Activated CD4-positive, CD25-positive, alpha-beta regulatory T cell (primary cell): ENCODE data around the gene KIAA1586.
"Not testable (repeated sequence)": the region's sequence is repeated elsewhere in the genome, so short reads cannot be mapped to it uniquely, and the experiment has no call there.

Experiments
- DNase-seq, 4 experiments: peaks; one replicate each; lab custom pipeline; 2025; lab: John Stamatoyannopoulos, UW

Gene KIAA1586

DNA sequence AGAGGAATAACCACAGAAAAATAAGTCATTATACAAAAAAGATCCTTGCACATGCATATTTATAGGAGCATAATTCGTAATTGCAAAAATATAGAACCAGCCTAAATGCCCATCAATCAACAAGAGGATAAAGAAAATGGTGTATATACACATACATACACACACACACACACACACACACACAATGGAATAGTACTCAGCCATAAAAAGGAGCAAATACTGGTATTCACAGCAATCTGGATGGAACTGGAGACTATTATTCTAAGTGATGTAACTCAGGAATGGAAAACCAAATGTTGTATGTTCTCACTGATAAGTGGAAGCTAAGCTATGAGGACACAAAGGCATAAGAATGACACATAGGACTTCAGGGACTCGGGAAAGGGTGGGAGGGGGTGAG, 1.9 kb upstream of the KIAA1586 start:
- no peak for DNase-seq

DNA sequence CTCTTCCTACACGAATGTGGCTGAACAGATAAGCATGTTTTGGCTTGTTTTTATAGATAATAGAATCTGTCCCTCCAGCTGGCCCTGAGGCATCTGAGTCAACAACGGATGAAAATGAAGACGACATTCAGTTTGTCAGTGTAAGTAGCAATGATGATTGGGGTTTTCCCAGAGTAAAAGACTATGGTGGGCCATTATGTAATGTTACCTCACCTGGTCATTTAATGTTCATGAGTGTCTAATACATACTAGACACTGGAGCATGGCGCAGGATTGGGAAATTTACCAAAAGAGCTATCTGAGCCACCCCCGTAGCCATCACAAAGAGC, 728 bp downstream of the KIAA1586 start:
- not testable (repeated sequence) for DNase-seq

DNA sequence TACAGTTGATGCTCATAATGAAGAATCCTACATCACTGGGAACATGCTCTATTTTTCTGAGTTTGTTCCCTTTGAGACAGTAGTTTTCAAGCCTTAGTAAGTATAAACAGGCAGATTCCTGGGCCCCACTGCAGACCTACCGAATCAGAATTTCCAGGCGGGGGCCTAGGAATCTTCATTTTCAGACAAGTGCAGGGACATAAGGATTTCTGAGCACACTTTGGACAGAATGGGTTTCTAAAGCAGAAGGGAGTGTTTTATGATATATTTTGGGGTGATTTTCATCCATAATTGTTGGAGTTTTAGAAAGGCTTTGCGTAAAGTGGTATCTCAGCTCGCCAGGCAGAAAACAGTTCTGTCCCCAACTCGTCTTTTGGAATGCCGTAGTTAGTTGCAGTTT, 1.4 kb downstream of the KIAA1586 start:
- DNase-seq: not testable (repeated sequence)

DNA sequence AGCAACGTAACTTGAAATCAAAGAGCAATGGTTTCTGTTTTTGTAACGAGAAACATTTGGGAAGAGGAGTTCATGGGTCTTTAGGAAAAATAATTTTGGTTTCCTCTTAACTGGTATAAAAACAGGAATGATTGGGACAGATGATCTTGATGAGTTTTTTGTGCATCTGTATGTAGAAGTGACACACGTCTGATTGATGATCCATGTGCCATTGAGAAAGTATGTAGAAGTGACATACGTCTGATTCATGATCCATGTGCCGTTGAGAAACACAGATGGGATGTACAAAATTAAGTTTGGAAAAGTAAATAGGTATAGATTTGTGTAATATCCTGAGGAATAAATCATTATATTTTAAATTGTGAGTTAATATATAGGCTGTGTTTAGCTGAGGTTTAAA, 2.1 kb downstream of the KIAA1586 start:
- DNase-seq: no peak

DNA sequence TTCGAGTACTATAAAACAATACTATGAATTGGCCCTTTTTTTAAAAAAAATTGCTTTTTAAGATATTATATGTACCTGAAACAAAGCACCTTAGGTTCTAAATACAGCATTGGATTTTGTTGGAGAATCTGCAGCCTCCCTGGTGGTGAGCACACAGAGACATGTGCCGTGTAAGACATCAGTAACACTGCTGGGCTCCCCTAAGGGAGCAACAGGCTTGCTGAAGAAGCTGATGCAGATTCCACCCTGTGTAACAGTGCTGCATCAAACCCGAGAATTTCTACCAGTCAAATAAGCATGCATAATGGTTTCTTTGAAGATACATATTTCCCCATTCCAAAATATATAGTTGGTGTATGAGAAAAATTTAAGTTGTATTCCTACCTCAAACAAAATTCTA, 17.4 kb downstream of the KIAA1586 start:
- DNase-seq: no peak

DNA sequence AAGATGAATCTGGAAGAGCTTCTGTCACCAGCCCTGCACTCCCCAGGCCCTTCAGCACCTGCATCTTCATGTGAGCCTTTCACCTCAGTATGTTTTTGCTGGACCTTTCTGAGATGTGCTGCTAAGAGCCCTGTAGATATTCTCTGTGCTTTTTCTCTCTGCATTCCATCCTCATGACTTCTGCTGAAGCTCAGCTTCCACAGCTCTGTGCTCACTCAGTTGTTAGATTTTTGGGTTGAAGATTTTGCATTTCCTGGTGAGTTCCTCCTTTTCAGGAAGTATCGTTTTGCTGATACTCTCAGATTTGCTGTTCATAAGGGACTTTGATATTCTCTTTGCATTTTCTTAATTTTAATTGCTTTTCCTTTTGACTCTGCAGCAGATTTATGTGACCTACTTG, 18.3 kb downstream of the KIAA1586 start:
- DNase-seq: no peak

DNA sequence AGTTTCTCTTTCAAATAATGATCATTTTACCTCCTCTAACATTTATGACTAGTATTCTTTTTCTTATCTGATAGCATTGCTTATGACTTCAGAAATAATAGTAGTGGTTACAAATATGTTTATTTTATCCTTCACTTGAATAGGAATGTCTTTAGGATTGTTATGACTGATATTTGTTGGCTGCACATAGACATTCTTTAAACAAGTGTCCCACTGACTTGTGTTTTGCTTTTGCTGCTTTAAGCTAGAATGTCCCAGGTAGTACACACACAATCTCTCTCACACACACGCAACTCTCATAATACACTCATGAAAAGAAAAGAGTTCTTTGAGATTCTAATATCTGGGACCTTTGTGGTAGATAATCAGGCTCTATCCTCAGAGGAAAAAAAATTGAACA, 21.6 kb downstream of the KIAA1586 start:
- DNase-seq: no peak

DNA sequence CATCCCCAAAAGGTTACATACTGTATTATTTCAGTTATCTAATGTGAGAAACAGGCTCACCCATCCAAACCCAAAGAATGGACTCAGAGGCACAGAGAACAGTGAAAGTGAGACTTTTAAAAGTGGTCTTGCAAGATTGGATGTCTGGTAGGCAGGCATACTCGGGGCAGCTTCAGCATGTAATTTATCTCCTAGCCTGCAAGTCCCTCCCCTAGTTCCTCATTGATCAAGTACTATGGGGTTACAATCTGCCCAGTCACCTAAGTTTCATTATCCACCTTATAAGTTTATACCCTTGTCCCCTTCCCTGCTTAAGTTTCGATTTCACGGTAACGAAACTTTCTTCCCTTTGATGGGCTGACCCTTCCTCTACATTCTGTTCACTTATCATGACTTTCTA, 22.7 kb downstream of the KIAA1586 start:
- no peak for DNase-seq

DNA sequence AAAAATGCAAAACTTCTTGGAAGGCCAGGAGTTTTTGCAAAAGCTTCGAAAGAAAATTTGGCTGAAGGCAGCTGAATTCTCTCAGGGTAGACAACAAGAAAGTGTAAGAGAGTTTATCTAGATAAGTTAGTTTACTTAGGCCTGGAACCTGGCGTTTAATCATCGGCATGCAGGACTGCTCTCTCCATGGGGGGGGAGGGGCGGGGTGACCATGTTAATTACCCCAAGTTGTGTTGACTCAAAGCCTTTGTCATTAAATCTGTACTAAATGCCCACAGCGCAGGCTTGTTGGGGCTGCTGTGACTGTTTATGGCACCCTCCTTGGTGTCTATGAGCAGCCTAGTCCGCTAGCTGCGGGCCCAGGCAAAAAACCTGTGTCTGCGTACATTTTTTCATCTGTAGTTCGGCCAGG, 23.4 kb downstream of the KIAA1586 start:
- no peak for DNase-seq

DNA sequence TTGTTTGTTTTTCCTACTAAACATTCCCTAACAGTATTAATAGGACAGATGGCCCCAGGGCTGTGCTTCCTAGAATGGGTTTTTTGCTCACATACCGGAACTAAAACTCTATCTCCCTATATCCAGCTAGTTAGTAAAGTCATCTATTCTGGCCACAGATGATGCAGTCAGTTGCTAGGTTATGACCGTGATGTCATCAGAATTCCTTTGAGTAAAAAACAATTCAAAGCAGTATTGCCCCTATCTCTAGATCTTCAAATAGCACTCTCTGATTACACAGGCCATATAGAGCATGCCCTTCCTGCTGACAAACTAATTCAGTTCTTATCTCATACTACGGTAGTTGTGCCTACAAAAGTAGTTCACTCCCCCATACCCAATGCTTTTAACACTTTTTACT, 25.6 kb downstream of the KIAA1586 start:
- DNase-seq: no peak

DNA sequence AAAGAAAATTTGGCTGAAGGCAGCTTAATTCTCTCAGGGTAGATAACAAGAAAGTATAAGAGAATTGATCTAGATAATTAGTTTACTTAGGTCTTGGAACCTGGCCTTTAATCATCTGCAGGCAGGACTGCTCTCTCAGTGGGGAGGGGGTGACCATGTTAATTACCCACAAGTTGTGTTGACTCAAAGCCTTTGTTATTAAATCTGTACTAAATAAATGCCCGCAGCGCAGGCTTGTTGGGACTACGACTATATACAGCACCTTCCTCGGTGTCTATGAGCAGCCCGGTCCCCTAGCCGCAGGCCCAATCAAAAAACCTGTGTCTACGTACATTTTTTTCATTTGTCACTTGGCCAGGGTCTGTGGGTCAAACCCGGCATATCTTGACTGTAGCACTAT, 27.9 kb downstream of the KIAA1586 start:
- DNase-seq: no peak

DNA sequence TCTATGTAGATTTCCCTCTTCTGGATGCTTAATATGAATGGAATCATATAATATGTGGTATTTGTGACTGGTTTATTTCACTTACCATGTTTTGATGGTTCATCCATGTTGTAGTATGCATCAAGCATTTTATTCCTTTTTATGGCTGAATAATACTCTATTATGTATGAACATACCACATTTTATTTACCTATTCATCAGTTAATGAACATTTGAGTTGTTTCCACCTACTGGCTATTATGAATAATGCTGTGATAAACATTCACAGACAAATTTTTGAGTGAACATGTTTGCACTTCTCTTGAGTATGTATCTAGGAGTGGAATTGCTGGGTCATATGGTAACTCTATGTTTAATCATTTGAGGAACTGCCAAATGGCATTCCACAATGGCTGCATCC, 28.6 kb downstream of the KIAA1586 start:
- DNase-seq: no peak

DNA sequence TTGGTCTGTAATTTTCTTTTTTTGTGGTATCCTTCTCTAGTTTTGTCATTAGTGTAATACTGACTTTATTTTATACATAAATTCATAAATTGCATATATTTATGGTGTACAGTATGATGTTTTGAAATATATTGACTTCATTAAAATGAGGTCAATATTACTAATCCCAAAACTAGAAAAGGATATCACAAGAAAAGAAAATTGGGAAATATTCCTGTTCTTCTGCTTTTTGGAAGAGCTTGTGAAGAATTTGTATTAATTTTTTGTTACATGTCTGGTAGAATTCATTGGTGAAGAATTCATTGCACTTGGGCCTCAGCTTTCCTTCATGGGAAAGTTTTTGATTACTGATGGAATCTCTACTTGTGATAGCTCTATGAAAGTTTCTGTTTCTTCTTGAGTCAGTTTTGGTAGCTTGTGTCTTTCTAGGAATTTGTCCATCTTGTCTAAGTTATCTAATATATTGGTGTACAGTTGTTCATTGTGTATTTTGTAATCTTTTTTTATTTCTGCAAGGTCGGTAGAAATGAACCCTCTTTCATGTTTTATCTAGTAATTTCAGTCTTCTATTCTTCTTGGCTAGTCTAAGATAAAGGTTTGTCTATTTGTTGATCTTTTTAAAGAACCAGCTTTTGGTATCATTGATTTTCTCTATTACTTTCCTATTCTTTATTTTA, 32.2 kb downstream of the KIAA1586 start:
- no peak for DNase-seq

DNA sequence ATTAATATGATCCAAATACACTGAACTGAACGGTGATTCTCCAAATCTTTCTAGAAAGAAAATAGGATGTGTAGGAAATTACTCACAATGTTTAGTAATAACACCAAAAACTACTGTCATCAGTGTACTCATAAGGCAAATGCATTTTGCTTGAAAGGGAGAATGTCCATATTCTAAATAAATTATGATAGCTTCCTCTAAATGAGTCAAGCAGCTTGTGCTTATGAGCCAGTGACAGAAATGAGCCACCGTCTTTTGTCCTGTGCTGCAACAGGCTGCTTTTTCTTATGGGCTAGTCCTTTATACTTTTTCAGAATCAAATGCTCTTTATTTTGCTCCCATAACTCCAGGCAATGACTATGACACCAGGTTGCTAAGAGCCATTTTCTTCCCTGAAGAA, 39.0 kb downstream of the KIAA1586 start:
- DNase-seq: no peak

DNA sequence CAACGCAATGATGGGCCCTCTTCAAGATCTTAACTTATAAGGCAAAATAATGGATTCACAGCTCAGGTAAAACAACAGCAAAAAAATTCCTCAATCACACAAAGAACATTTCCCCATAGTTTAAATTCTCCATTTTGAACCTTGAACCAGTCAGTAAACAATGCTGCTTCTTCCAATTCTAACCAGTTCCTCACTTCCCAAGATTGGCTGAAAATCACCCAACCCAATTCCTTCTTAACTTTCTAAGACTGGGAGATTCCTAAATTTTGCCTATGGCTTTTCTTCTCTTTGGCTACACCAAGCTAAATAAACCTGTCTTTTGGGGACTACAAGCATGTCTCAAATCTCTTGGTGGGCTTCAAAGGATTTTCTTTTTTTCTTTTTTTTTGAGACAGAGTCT, 40.4 kb downstream of the KIAA1586 start:
- no peak for DNase-seq

DNA sequence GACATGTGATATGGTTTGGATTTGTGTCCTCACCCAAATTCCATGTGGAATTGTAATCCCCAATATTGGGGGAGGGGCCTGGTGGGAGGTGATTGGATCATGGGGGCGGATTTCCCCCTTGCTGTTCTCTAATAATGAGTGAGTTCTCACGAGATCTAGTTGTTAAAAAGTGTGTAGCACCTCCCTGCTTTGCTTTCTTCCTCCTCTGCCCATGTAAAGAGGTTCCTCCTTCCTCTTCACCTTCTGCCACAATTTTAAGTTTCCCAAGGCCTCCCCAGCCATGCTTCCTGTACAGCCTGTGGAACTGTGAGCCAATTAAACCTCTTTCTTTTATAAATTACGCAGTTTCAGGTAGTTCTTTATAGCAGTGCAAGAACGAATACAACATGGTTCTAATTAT, 41.4 kb downstream of the KIAA1586 start:
- no peak for DNase-seq

DNA sequence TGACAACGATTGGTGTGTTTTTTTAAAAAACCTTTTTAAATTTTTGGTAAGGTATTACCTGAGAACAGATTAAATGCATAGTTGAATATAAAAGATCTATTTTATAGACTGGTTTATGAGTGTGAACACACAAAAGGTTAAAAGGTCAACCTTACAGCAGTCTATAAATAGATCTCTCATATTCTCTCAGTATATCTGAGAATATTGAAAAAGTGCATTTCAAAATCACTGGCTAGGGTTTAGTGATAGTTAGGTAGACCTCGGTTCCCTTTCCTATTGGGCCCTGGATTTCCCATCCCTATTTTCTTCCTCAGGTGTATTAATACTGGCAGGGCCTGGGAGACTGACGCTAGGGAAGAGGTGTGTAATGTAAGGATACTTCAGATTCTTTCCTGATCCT, 42.8 kb downstream of the KIAA1586 start:
- DNase-seq: no peak

DNA sequence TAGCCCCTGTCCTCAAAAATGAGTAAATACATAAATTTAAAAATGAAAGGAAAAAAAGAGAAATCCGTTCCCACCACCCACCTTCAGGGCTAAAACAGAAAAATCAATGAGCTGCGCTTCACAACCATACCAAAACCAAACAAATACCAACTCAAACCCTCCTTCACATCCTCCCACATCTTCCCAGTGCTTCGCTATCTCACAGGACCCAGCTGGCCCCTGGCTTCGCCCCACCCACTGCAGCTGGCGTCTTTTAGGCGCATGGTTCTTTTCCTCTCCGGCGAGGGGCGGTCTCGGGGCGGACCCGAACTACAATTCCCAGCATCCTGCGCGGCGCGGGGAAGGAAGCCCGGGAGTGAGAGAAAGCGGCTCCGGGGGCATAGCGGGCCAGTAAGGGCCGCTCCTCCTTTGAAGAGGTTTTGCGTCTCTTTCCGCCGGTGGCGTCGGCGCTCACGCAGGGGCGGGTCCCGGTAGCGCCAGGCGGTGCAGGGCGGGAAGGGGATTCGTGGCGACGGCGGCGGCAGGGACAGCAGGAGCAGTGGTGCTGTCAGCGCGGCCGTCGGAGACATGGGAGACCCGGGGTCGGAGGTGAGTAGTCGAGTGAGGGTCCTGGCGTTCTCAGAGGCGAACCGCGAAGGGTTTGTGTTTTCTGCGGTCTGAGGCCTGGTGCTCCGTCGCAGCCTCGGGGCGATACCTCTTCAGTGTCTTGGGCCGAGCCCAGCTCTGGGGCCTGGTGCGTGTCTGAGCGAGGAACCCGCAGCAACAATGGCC, 43.4 kb downstream of the KIAA1586 start, which contains the start of gene ZNF451:
Gene ZNF451, plus strand, starts transcription at position 502 of the 771 bp plus-strand sequence. Its CDS starts 66 bp downstream, at position 568.
- DNase-seq: peak; percentile 88 to 93 (median 92)

DNA sequence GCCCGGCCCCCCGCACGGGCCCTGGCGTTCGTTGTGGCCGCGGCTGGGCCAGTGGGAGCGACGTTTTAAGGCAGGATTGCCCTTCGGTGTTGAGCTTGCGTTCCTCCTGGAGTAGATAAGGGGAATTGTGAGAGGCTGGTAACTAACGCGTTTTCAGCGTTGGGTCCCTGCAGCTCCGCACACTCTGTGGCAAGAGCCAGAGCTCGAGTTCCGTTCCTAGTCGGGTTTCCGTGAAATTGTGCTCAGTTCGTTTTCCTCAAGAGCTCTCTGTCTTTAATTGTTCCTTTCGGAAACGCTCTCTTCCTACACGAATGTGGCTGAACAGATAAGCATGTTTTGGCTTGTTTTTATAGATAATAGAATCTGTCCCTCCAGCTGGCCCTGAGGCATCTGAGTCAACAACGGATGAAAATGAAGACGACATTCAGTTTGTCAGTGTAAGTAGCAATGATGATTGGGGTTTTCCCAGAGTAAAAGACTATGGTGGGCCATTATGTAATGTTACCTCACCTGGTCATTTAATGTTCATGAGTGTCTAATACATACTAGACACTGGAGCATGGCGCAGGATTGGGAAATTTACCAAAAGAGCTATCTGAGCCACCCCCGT, 44.1 kb downstream of the KIAA1586 start:
- DNase-seq: not testable (repeated sequence)

DNA sequence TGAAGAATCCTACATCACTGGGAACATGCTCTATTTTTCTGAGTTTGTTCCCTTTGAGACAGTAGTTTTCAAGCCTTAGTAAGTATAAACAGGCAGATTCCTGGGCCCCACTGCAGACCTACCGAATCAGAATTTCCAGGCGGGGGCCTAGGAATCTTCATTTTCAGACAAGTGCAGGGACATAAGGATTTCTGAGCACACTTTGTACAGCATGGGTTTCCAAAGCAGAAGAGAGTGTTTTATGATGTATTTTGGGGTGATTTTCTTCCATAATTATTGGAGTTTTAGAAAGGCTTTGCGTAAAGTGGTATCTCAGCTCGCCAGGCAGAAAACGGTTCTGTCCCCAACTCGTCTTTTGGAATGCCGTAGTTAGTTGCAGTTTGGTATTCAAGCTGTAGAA, 44.9 kb downstream of the KIAA1586 start:
- not testable (repeated sequence) for DNase-seq

DNA sequence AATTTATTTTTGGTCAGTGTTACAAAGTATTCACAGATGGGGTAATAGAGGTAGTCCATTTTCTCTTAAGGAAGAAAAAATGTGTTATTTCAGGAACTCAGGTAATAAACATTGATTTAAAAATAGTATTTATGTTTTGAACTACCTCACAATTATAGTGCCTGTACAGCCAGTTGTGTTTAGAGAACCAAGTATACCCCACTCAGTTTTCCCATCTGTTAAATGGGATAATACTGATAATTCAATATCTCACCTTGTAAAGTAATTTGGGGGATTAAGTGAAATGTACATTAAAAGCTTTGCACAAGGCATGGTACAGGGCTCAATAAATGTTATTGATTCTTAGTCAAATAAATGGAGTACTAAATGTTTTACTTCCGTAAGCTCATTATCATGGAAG, 48.2 kb downstream of the KIAA1586 start:
- DNase-seq: no peak

DNA sequence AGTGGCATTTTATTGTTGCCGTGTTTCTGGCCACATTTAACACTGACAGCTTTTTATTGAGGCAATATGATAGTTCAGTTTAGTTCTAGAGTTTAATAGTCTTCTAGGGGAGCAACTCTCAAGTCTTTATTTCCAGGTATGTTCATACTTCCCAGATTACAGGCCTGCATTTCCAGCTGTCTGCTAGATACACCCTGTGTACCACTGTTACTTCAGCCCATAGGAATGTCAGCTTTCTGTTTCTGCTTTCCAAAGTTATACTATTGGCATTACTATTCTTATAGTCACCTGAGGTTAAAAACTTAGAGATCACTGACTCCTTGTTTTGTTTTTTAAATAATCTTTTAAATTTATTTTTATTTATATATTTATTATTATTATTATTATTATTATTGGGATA, 51.1 kb downstream of the KIAA1586 start:
- DNase-seq: no peak

DNA sequence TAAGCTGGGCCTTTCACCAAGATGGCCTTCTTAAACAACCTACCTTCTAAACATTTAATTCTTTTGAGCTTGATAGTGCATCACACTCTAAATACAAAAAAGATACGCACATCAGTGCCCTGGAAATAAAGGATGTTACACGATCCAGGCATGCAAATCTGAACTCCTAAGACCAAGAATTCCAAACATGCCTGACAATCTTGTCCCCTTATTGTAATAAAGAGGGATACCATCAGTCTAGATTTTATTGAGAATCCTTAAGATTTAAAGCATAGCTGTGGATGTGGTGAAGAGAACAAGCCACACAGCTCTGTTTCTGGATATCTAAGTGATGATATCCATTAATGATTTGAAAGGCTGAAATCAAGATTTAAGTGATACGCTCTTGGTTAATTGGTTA, 56.5 kb downstream of the KIAA1586 start:
- DNase-seq: no peak
